Peyer's patch (tissue), 4 donors: ENCODE measurements around the gene EPHA2.

Experiments
- CTCF ChIP-seq, 6 experiments: fragments of 450-650 bp in 4 of 6; fragments of 200-600 bp in 2 of 6; sonication (generic) in 1 of 6; IDR thresholded peaks; one replicate each; pipeline ENCODE4 v1.5.1; 2017 to 2019; ENCODE audit warnings: antibody characterized with exemption in 6 of 6, mild to moderate bottlenecking in 3 of 6, moderate library complexity in 1 of 6
- POLR2A ChIP-seq, 2 donors: fragments of 450-650 bp; IDR thresholded peaks; one replicate each; pipeline ENCODE4 v1.5.1; 2017; ENCODE audit warnings: antibody characterized with exemption in 2 of 2, mild to moderate bottlenecking in 2 of 2, moderate library complexity in 2 of 2

- TF ChIP-seq CTCF (IDR thresholded peaks at IDR 0.05) (no peak), POLR2A (IDR thresholded peaks at IDR 0.05) (no peak)
Observed at GRCh38 chr1:16122916-16123315, 33.0 kb downstream of the EPHA2 start.
